Measurements from ENCODE around the gene RAB11FIP5.
"Not testable (repeated sequence)": the region's sequence is repeated elsewhere in the genome, so short reads cannot be mapped to it uniquely, and the experiment has no call there.

Gene RAB11FIP5, protein sequence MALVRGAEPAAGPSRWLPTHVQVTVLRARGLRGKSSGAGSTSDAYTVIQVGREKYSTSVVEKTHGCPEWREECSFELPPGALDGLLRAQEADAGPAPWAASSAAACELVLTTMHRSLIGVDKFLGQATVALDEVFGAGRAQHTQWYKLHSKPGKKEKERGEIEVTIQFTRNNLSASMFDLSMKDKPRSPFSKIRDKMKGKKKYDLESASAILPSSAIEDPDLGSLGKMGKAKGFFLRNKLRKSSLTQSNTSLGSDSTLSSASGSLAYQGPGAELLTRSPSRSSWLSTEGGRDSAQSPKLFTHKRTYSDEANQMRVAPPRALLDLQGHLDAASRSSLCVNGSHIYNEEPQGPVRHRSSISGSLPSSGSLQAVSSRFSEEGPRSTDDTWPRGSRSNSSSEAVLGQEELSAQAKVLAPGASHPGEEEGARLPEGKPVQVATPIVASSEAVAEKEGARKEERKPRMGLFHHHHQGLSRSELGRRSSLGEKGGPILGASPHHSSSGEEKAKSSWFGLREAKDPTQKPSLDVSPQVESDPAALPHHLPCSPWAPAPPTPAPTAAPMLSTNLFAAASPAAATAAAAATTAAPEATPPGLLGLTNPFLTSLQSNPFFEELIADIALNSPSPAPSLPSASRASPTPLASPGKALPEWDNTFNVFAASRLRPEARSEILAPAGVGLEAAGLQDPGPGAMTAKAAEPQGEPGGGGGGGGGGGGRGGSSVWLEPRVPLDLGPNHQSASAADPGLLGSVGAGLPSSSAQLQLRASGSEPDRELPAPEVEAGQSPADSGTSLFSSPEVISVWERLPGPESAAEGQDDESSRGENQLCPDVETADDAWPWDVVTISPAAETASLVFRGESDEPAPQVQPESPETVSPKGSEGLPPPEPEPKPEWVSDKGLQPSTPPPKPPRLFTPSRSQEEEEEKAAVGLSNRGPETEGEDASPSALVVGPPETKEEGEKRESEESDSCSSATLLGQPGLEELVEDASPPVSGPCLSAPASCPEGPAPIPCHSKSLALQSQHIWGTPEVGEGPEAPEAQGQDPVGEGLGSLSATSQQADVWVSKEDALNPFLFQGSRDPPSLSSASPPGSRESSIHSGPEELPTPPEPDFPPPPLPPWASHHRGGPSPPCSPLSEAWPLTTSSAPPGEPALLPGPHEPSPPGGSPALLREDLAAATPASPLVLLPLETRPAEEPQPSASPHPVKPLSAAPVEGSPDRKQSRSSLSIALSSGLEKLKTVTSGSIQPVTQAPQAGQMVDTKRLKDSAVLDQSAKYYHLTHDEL (N-terminal part only)

DNA sequence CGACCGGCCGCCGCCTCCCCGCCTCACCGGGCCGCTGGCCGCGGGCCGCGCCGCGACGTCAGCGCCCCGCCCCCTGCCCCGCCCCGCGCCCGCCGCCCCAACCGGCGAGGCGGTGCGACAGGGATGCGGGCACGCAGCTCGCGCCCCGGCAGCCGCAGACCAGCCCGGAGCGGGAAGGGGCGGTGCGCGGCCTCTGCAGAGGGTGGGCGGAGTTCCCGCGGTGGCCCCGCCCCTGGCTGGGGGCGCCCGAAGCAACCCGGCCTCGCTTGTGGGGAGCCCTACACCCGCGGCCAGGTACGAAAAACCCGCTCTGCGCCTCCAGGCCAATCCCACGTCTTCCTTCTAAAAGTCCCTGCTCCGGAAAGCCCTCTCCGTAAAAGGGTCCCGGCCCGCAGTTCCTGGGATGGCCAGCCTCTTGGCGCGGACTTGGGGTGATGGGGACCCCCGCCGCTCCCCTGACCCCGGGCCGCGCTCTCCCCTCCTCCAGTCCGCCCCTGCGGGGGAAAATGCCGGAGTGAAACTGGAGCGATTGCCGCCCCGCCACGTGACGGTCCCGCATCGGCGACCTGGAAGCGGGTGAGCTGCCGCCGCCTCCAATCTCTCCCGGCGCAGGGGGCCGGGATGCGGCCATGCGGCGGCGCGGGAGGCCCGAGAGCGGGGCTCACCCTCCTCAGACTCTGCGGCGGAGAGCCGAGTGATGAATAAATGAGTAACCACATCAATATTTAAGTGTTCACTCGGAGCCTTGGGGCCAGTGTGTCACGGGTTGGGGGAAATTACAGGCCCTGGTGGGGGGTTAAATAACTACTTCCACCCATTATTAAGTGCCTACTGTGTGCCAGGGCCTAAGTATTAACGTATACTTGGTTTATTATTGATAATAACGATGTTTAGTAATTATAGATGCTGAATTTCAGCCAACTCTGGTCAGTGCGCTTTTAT, at the start of gene RAB11FIP5:
Gene RAB11FIP5, minus strand, starts transcription at position 36 of the 942 bp plus-strand sequence. CDS start 171 bp downstream, outside the sequence.
- peak; percentile 91 for DNase-seq

- peak; percentile 62 for DNase-seq
Measured at GRCh38 chr2:73156539-73157124, 43.9 kb upstream of the RAB11FIP5 start.

DNA sequence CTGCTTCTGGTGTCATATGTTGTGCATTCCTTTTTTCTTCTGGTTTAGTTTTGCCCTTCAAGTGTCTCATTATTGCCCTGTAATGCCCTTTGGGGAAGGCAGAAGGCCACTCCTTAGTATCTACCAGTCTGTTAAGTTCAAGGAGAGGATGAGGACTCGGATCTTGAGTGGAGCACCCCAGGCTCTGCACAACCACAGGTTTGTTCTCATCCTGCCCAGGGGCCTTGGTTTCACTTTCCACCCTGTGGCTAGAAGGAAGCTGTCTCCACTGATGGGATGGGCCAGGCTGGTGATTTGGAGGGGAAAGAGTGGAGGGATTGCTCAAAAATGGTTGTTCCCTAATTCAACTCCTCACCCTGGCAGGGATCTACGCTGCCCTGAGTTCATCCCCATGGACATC, 30.2 kb upstream of the RAB11FIP5 start:
- no peak for DNase-seq

- DNase-seq, result no peak
Measured at GRCh38 chr2:73141896-73142295, 29.1 kb upstream of the RAB11FIP5 start.

DNA sequence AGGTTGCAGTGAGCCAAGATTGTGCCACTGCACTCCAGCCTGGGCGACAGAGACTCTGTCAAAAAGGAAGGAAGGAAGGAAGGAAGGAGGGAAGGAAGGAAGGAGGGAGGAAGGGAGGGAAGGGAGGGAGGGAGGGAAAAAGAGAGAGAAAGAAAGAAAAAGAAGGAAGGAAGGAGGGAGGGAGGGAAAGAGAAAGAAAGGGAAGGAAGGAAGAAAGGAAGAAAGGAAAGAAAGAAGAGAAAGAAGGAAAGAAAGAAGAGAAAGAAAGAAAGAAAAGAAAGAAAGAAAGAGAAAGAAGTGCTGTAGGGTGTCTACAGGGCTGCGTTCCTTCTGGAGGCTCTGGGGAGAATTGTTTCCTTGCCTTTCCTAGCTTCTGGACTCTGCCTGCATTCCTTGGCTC, 22.5 kb upstream of the RAB11FIP5 start:
- DNase-seq, result no peak

GRCh38 chr2:73134471-73134870, 21.7 kb upstream of the RAB11FIP5 start:
- DNase-seq, result peak; percentile 20

GRCh38 chr2:73133566-73134197, 20.9 kb upstream of the RAB11FIP5 start:
- no peak for DNase-seq

DNA sequence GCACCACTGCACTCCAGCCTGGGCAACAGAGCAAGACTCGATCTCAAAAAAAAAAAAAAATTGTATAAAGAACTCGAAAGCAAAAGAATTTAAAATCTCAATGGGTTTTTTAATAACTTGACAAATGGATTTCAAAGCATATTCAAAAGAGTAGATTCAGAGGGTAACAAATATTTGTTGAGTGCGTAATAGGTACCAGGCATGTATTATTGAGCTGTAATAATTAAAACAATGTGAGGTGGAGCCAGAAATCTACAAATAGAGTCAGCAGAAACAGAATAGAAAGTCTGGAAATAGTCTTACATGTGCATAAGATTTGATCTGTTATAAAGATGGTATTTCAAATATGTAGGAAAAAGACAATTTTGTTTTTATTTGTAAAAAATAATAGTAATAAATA, 19.1 kb upstream of the RAB11FIP5 start:
- DNase-seq, result no peak

DNA sequence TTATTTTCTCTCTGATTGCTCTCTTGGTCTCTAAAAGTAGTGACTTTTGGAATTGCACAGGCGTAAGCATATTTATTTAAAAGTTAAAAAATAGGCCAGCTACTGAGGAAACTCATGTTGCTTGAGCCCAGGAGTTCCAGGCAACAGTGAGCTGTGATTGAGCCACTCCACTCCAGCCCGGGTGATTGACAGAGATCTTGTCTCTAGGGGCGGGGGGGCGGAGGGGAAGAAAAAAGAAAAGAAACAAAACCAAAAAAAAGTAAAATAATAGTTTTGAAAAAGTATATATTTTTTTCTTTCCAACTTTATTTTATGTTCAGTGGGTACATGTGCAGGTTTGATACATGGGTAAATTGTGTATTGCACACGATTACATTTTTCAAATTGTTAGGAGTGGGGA, 18.0 kb upstream of the RAB11FIP5 start:
- no peak for DNase-seq

GRCh38 chr2:73128841-73129535, 16.2 kb upstream of the RAB11FIP5 start:
- no peak for DNase-seq

GRCh38 chr2:73122536-73122935, 9.8 kb upstream of the RAB11FIP5 start:
- DNase-seq, result no peak

DNA sequence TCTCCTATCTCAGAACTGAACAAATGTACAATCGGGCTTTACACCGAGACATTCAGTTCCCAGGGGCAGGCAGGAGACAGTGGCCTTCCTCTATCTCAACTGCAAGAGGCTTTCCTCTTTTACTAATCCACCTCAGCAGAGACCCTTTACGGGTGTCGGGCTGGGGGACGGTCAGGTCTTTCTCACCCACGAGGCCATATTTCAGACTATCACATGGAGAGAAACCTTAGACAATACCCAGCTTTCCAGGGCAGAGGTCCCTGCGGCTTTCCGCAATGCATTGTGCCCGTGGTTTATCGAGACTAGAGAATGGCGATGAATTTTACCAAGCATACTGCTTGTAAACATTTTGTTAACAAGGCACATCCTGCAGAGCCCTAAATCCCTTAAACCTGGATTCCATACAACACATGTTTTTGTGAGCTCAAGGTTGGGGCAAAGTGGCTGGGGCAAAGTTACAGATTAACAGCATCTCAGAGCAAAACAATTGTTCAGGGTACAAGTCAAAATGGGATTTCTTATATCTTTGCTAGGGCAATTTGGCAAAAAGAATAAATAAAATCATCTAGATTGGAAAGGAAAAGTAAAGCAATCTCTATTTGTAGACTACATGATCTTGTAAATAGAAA, 7.0 kb upstream of the RAB11FIP5 start:
- DNase-seq, result not testable (repeated sequence)

- DNase-seq, result peak; percentile 15
Measured at GRCh38 chr2:73117441-73117840, 4.7 kb upstream of the RAB11FIP5 start.

DNA sequence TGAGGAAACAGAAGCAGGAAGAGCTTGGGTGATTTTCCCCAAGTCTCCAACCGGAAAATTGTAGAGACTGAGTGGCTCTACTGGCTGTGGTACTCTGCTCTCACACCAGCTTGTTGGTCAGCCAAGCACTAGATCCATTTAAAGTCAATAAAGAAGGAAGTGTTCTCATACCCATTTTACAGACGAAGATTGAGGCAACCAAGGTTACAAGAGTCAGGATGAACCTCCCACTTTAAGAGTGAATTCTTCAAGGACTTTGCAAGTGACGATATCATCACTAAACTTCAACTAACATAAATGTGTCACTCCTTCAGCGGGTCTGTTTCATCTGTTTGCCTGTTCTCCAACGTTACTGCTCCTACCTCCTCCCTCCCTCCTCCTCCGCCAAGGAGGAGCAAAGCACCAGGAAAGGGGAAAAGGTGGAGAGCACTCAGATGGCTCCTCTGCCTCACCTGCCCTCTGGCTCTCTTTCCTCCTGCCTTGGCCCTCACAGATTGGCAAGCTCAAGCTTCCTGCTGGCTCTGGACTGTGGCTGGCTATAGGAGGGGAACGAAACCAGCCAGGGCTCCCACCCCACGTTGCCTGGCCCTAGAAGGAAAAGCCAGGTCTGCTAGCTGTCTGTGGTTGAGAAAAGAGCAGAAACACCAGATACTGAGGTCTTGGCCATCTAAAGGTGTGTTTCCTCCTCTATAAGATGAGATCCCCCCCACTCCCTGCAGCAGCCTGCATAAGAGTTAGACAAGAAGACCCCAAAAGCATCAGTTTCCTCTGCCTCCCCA, 3.6 kb upstream of the RAB11FIP5 start:
- DNase-seq, result no peak

DNA sequence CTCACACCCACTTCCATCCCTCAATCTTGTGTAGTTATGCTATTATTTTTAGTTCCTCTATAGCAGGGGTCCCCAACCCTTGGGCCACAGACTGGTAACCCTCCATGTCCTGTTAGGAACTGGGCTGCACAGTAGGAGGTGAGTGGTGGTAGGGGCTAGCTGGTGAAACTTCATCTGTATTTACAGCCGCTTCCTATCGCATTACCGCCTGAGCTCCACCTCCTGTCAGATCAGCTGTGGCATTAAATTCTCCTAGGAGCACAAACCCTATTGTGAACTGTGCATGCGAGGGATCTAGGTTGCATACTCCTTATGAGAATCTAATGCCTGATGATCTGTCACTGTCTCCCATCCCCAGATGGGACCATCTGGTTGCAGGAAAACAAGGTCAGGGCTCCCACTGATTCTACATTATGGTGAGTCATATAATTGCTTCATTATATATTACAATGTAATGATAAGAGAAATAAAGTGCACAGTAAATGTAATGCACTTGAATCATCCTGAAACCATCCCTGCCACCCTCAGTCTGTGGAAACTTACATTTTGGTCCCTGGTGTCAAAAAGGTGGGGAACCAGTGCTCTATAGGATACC, 1.6 kb upstream of the RAB11FIP5 start:
- peak; percentile 68 for DNase-seq

DNA sequence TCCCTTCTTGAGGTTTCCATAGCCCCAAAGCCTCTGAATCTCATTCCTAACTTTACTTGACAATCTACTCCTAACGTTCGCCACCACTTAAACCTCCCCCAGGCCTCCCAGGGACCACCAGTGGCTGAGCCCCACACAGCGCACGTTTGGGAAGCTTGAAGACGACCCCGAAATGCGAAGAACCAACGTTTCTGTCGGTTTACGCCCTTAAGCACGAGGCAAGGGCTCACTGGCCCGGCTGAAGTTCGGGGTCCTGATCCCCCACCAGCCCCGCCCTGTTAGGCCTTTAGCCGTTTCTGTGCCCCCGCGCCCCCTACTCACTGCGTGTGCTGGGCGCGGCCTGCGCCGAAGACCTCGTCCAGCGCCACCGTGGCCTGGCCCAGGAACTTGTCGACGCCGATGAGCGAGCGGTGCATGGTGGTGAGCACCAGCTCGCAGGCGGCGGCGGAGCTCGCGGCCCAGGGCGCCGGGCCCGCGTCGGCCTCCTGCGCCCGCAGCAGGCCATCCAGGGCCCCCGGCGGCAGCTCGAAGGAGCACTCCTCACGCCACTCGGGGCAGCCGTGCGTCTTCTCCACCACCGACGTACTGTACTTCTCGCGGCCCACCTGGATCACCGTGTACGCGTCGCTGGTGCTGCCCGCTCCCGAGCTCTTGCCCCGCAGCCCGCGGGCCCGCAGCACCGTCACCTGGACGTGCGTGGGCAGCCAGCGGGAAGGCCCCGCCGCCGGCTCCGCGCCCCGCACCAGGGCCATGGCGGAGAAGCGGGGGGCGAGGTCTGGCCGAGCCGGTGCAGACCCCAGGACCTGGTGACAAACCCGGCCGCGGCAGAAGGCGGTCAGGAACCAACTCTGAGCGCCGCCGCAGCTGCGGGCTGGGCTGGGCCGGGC, 479 bp downstream of the RAB11FIP5 start:
- peak; percentile 43 for DNase-seq

All from HCEC 1CT (cell line).